GM12878 (cell line): ENCODE results near the gene EME2. TPM values are rescaled to one million over a fixed set of nuclear protein-coding genes. Genes with fewer than 3 reads are reported as not detected.

ENCODE experiments used
- ATAC-seq: fragments of 200-7000 bp; cut with Tn5 transposase; 3 replicates; pipeline ENCODE4 v1.9.1; 2020; ENCODE audit warnings: mild to moderate bottlenecking, moderate library complexity
- Bru-seq: library from RNA; stranded (reverse); fragments of 400-500 nt; gene quantifications from one replicate; lab custom pipeline; 2021; lab: Mats Ljungman, UMichigan
- BruChase-seq, 2 experiments: library from RNA; stranded (reverse); fragments of 400-500 nt; gene quantifications; one replicate each; lab custom pipeline; 2021; lab: Mats Ljungman, UMichigan
- BruUV-seq: library from RNA; stranded (reverse); fragments of 400-500 nt; replicated peaks from 2 replicates; lab custom pipeline; 2021; lab: Mats Ljungman, UMichigan
- CTCF ChIA-PET: fragments of 300-600 bp; sonication (Branson Sonifier 250); formaldehyde crosslinking; extraction: SDS; loops from one replicate; lab custom pipeline; 2021; ENCODE audit warnings: inconsistent platforms; lab: Yijun Ruan, JAX
- POLR2A ChIA-PET: fragments of 350-600 bp; formaldehyde crosslinking; extraction: SDS; loops from one replicate; lab custom pipeline; 2021; ENCODE audit warnings: inconsistent platforms; lab: Charles Lee
- RAD21 ChIA-PET: fragments of 300-600 bp; sonication (Branson Sonifier 250); formaldehyde crosslinking; loops from one replicate; lab custom pipeline; 2023; ENCODE audit warnings: antibody characterized with exemption; ENCODE audit not compliant: unreplicated experiment; lab: Charles Lee
- SMC1A ChIA-PET: fragments of 300-600 bp; sonication (Branson Sonifier 250); formaldehyde crosslinking; loops from one replicate; lab custom pipeline; 2023; ENCODE audit not compliant: unreplicated experiment, uncharacterized antibody; lab: Charles Lee
- DNase-seq: peaks from one replicate; pipeline ENCODE4 v3.0.0-alpha.2; 2011; ENCODE audit warnings: low read depth, low spot score
- FAIRE-seq: peaks from 3 replicates; lab custom pipeline; 2011; peaks lifted over from hg19 to GRCh38; lab: Jason Lieb, UNC
- H2AFZ ChIP-seq: 2 replicates; pipeline ENCODE4 v1.6.0; 2011; ENCODE audit warnings: low read depth, low read length, control low read depth; ENCODE audit not compliant: control insufficient read depth
- H3K27ac ChIP-seq: 2 replicates; pipeline ENCODE4 v1.5.1; 2011; ENCODE audit warnings: control low read depth; ENCODE audit not compliant: control insufficient read depth, insufficient read depth
- H3K27me3 ChIP-seq, 2 experiments: replicated peaks in 1 of 2; 2 replicates each; pipeline versions ENCODE4 v1.6.0 to v1.6.1; 2011; ENCODE audit warnings: low read length in 1 of 2; ENCODE audit not compliant: control insufficient read depth in 2 of 2, insufficient read depth in 2 of 2
- H3K36me3 ChIP-seq, 2 experiments: 2 replicates each; pipeline ENCODE4 v1.5.1; 2011; ENCODE audit warnings: low read length in 1 of 2; ENCODE audit not compliant: control insufficient read depth in 2 of 2, insufficient read depth in 2 of 2
- H3K4me1 ChIP-seq: 2 replicates; pipeline ENCODE4 v1.6.1; 2011; ENCODE audit warnings: mild to moderate bottlenecking, low read length, moderate library complexity, mixed read lengths; ENCODE audit not compliant: control insufficient read depth, insufficient read depth
- H3K4me2 ChIP-seq: 2 replicates; pipeline ENCODE4 v1.6.0; 2011; ENCODE audit warnings: control low read depth; ENCODE audit not compliant: control insufficient read depth, insufficient read depth
- H3K4me3 ChIP-seq: fragments of 200-600 bp; sonication (generic); 2 replicates; pipeline ENCODE4 v1.5.1; 2016
- H3K79me2 ChIP-seq: 2 replicates; pipeline ENCODE4 v1.6.0; 2011; ENCODE audit warnings: low read length; ENCODE audit not compliant: control insufficient read depth, insufficient read depth
- H3K9ac ChIP-seq: 2 replicates; pipeline ENCODE4 v1.8.0; 2011; ENCODE audit warnings: low read length, control low read depth, mixed read lengths; ENCODE audit not compliant: control insufficient read depth, insufficient read depth
- H3K9me3 ChIP-seq: replicated peaks from 3 replicates; pipeline ENCODE4 v1.5.1; 2011; ENCODE audit warnings: mild to moderate bottlenecking, low read length; ENCODE audit not compliant: control insufficient read depth, insufficient read depth
- H4K20me1 ChIP-seq: 2 replicates; pipeline ENCODE4 v1.6.0; 2011; ENCODE audit not compliant: control insufficient read depth, insufficient read depth
- BCL11A ChIP-seq: IDR thresholded peaks from 2 replicates; pipeline ENCODE4 v1.6.1; 2011; ENCODE audit warnings: low read depth, low read length
- FOXK2 ChIP-seq: fragments of 450-650 bp; IDR thresholded peaks from 2 replicates; pipeline ENCODE4 v1.6.1; 2017; ENCODE audit warnings: mild to moderate bottlenecking, moderate library complexity
- HDGF ChIP-seq: fragments of 450-650 bp; IDR thresholded peaks from 2 replicates; pipeline ENCODE4 v1.6.1; 2016; ENCODE audit warnings: antibody characterized with exemption
- MLLT1 ChIP-seq: fragments of 450-650 bp; IDR thresholded peaks from 2 replicates; pipeline ENCODE4 v1.6.1; 2016; ENCODE audit warnings: mild to moderate bottlenecking
- PKNOX1 ChIP-seq: fragments of 450-650 bp; IDR thresholded peaks from 2 replicates; pipeline ENCODE4 v1.6.1; 2016; ENCODE audit warnings: mild to moderate bottlenecking
- RB1 ChIP-seq: fragments of 450-650 bp; formaldehyde crosslinking; IDR thresholded peaks from 2 replicates; pipeline ENCODE4 v1.6.1; 2017; ENCODE audit warnings: mild to moderate bottlenecking, borderline replicate concordance
- RELA ChIP-seq: fragments of 450-650 bp; IDR thresholded peaks from 2 replicates; pipeline ENCODE4 v1.8.0; 2014; ENCODE audit warnings: borderline replicate concordance; ENCODE audit not compliant: partially characterized antibody
- SIN3A ChIP-seq: IDR thresholded peaks from 2 replicates; pipeline ENCODE4 v1.6.1; 2012; ENCODE audit warnings: low read depth, low read length, improper control_type of control experiment
- STAT3 ChIP-seq: IDR thresholded peaks from 2 replicates; pipeline ENCODE4 v1.6.1; 2011; ENCODE audit warnings: low read depth, low read length, improper control_type of control experiment
- TCF3 ChIP-seq: IDR thresholded peaks from 2 replicates; pipeline ENCODE4 v1.6.1; 2012; ENCODE audit warnings: low read depth, mild to moderate bottlenecking, low read length, borderline replicate concordance; ENCODE audit not compliant: insufficient read depth
- ZZZ3 ChIP-seq: IDR thresholded peaks from 2 replicates; pipeline ENCODE4 v1.6.1; 2011; ENCODE audit warnings: low read depth; ENCODE audit not compliant: control insufficient read depth, insufficient read length
- WGBS: methylation state at CpG from one replicate; pipeline ENCODE4 v1.1.6; 2016; ENCODE audit warnings: low lambda C conversion rate; ENCODE audit not compliant: insufficient replicate concordance, insufficient coverage; ENCODE audit errors: missing lambda C conversion rate; 5-methylcytosine and 5-hydroxymethylcytosine counted together
- in situ Hi-C: fragments of 300-500 bp; cut with MboI; formaldehyde crosslinking; loops from 9 replicates; pipeline ENCODE4 v1.14.3; 2018; ENCODE audit warnings: mixed read lengths
- intact Hi-C: fragments of 100-400 bp; cut with micrococcal nuclease; formaldehyde crosslinking; loops from one replicate; pipeline ENCODE4 v1.14.2; 2022; ENCODE audit not compliant: unreplicated experiment
- long read RNA-seq, 2 experiments: library from polyadenylated mRNA; unstranded; transcript quantifications; one replicate each; pipeline ENCODE4 v2.0.0, GENCODE V29; 2019 to 2020
- polyA minus RNA-seq, 3 experiments: library from RNA; depleted of rRNA, polyadenylated mRNA; stranded (reverse); fragments of >200 nt; gene quantifications; 2 replicates each; pipeline ENCODE4 v1.2.3, GENCODE V29; 2011
- polyA plus RNA-seq, 11 experiments: library from polyadenylated mRNA; depleted of rRNA in 4 of 11; unstranded in 6 of 11; stranded (reverse) in 5 of 11; fragments of >200 nt; fragmentation: Nextera tagmentation in 4 of 11; fragmentation: Illumina TruSeq in 1 of 11; extraction: Ambion mirVana in 4 of 11; extraction: Trizol in 1 of 11; gene quantifications; 1 replicate in 1 of 11; 2 replicates in 10 of 11; pipeline versions ENCODE4 v1.2.1 to v1.2.3, GENCODE V29; 2011 to 2016; ENCODE audit warnings: inconsistent platforms in 2 of 11, missing spikeins in 2 of 11, low read depth in 1 of 11
- total RNA-seq, 4 experiments: library from RNA; depleted of rRNA in 3 of 4; stranded (reverse); fragments of >200 nt in 3 of 4; fragmentation: Illumina TruSeq in 1 of 4; extraction: Trizol in 1 of 4; gene quantifications; 2 replicates each; pipeline versions ENCODE4 v1.2.1 to v1.2.3, GENCODE V29; 2013 to 2021

The EME2 gene
- total RNA-seq (2013; cell fraction: nucleolus; rRNA removed) = 54.8 and 65.8 TPM in 2 replicates
- total RNA-seq (2014; rRNA removed) (6.2 and 9.5 TPM in 2 replicates), total RNA-seq (2014; rRNA removed; fragmentation: Illumina TruSeq; extraction: Trizol) (1.4 and 2.1 TPM in 2 replicates), total RNA-seq (2021) (15.8 and 16.9 TPM in 2 replicates), polyA plus RNA-seq (2011; rRNA removed) (2.8 and 4.7 TPM in 2 replicates), polyA plus RNA-seq (2014; fragmentation: Illumina TruSeq; extraction: Trizol) (0.79 and 2.1 TPM in 2 replicates), polyA plus RNA-seq (2014; fragmentation: Nextera tagmentation; extraction: Ambion mirVana) (under 1 TPM; 0.29 to 0.80 TPM), polyA plus RNA-seq (2014; rRNA removed) (13.3 and 16.2 TPM in 2 replicates), polyA plus RNA-seq (2016; fragmentation: Nextera tagmentation; extraction: Ambion mirVana) (1 to 10 TPM; 3.4 to 4.7 TPM), polyA minus RNA-seq (2011; rRNA and poly(A)+ RNA removed) (1.6 and 5.0 TPM in 2 replicates), Bru-seq, nascent RNA (percentile 70 among the genes with signal in this experiment), BruChase-seq, experiment 1, labeled RNA remaining after a 6-hour chase (percentile 77 among the genes with signal in this experiment), BruChase-seq, experiment 2, labeled RNA remaining after a 2-hour chase (percentile 68 among the genes with signal in this experiment)
- polyA plus RNA-seq (2011; ENCODE audit: low read depth) = 5.6 TPM
- 3.5 and 7.9 TPM in 2 replicates for polyA plus RNA-seq (2011; cell fraction: cytosol; rRNA removed)
- 152 and 178 TPM in 2 replicates for polyA plus RNA-seq (2011; cell fraction: nucleus; rRNA removed)
- polyA plus RNA-seq (2012) = 10.3 and 11.2 TPM in 2 replicates
- polyA minus RNA-seq (2011; cell fraction: cytosol; rRNA and poly(A)+ RNA removed) = 1.7 and 2.6 TPM in 2 replicates
- polyA minus RNA-seq (2011; cell fraction: nucleus; rRNA and poly(A)+ RNA removed) = 18.6 and 28.8 TPM in 2 replicates
- long read RNA-seq, experiment 1 = 0 reads
- long read RNA-seq, experiment 2 = 0 reads

- no peaks in the 10 kb centered on the region for H4K20me1 ChIP-seq
- SMC1A ChIA-PET = interaction anchor here (0.9 to 1.2 kb wide), 2 partner anchors 10 kb away, joined by 3 to 4 read pairs; partner anchors contain the start of genes NUBP2 and SPSB3
- H3K36me3 ChIP-seq = peaks cover 0 to 20% of the 10 kb centered on the region in 2 experiments; a peak in 3 of 4 replicates
- peaks cover 15% of the 10 kb centered on the region for H3K4me1 ChIP-seq
- peaks cover 43% of the 10 kb centered on the region for H3K79me2 ChIP-seq
- no peaks in the 10 kb centered on the region for H3K27me3 ChIP-seq
- H3K4me2 ChIP-seq = peak within 1 kb of the TSS; percentile 94
- peak within 1 kb of the TSS; percentile 89 for H3K27ac ChIP-seq
- peak; percentile 12 for ATAC-seq
- intact Hi-C loops = loop anchor here (5.0 kb wide), 1 partner anchor 65 kb away; the partner anchor contains the start of gene MAPK8IP3
- H2AFZ ChIP-seq = peak within 1 kb of the TSS; percentile 81
- peak within 1 kb of the TSS; percentile 100 for H3K4me3 ChIP-seq
- no TSS peak for BruUV-seq
- DNase-seq = no peak
- peak; percentile 59 for FAIRE-seq
- TF ChIP-seq RELA = no peak
- TF ChIP-seq MLLT1 = no peak
- no peak for TF ChIP-seq RB1
- no peak for TF ChIP-seq BCL11A
- TF ChIP-seq PKNOX1 = peak; percentile 28; the same call in 1 of the 2 replicates
- TF ChIP-seq STAT3 = no peak
- 0 out of 2 replicates have a peak, but pooled peaks have one; percentile 5 for TF ChIP-seq HDGF
- 0 out of 2 replicates have a peak, but pooled peaks have one; percentile 1 for TF ChIP-seq TCF3
- TF ChIP-seq SIN3A = no peak
- no peak for TF ChIP-seq ZZZ3
- no peak for TF ChIP-seq FOXK2
- POLR2A ChIA-PET = interaction anchor here (0.6 to 5.8 kb wide), 4 partner anchors 10 to 1136 kb away, joined by 3 to 39 read pairs (median 4); partner anchors contain the start of genes METTL26, NUBP2 and SPSB3
- peak within 1 kb of the TSS; percentile 78 for H3K9ac ChIP-seq
- RAD21 ChIA-PET = interaction anchor here (1.2 to 3.1 kb wide), 2 partner anchors 10 to 94 kb away, joined by 3 to 22 read pairs; partner anchors contain the start of genes JPT2, NUBP2 and SPSB3
- 2% methylated on average over 52 of the region's 53 CpGs for WGBS
- H3K9me3 ChIP-seq = no peaks in the 10 kb centered on the region
- in situ Hi-C loops = loop anchor here (5.0 kb wide), 1 partner anchor 60 kb away; no protein-coding TSS in a partner anchor
- CTCF ChIA-PET = interaction anchor here (0.8 to 1.9 kb wide), 3 partner anchors 9 to 66 kb away, joined by 3 to 12 read pairs (median 4); partner anchors contain the start of genes MAPK8IP3, NUBP2 and SPSB3
Measured at GRCh38 chr16:1772362-1772907, at the start of gene EME2. Gene EME2 (plus strand): TSS chr16:1772810. CDS start chr16:1773228, 418 bp downstream.
